Uterus (tissue), 2 donors: ENCODE results near the gene CACNA1E.

Source experiments
- CTCF ChIP-seq, 4 experiments: fragments of 200-600 bp in 2 of 4; fragments of 450-650 bp in 2 of 4; sonication (generic) in 2 of 4; IDR thresholded peaks; one replicate each; pipeline ENCODE4 v1.5.1; 2016 to 2019; ENCODE audit warnings: antibody characterized with exemption in 4 of 4, mild to moderate bottlenecking in 2 of 4, moderate library complexity in 1 of 4
- POLR2A ChIP-seq, 2 donors: fragments of 450-650 bp; IDR thresholded peaks; one replicate each; pipeline ENCODE4 v1.6.1; 2016; ENCODE audit warnings: antibody characterized with exemption in 2 of 2, mild to moderate bottlenecking in 1 of 2, moderate library complexity in 1 of 2

- TF ChIP-seq CTCF (IDR thresholded peaks at IDR 0.05) (no peak), POLR2A (IDR thresholded peaks at IDR 0.05) (no peak)
These were observed 9.8 kb downstream of the CACNA1E start for GRCh38 chr1:181493166-181493565.
